NT2/D1 (cell line): Measurements from ENCODE around the gene CCDC184.

ENCODE experiments used
- DNase-seq: peaks from one replicate; pipeline ENCODE4 v3.0.0-alpha.2; 2011; ENCODE audit warnings: low read depth, low spot score
- H3K27me3 ChIP-seq: 2 replicates; pipeline ENCODE4 v1.6.0; 2011; ENCODE audit warnings: mild to moderate bottlenecking; ENCODE audit not compliant: insufficient read length, insufficient read depth
- H3K36me3 ChIP-seq: 2 replicates; pipeline ENCODE4 v1.6.1; 2011; ENCODE audit warnings: mild to moderate bottlenecking, low read length, mixed read lengths; ENCODE audit not compliant: insufficient read depth, insufficient read length
- H3K4me1 ChIP-seq: 2 replicates; pipeline ENCODE4 v1.5.1; 2011; ENCODE audit not compliant: insufficient read depth, insufficient read length
- H3K4me3 ChIP-seq: 2 replicates; pipeline ENCODE4 v1.5.1; 2011; ENCODE audit warnings: low read depth; ENCODE audit not compliant: insufficient read length
- H3K9ac ChIP-seq: 2 replicates; pipeline ENCODE4 v1.6.0; 2011; ENCODE audit warnings: low read depth; ENCODE audit not compliant: insufficient read length
- H3K9me3 ChIP-seq: 2 replicates; pipeline ENCODE4 v1.5.1; 2011; ENCODE audit warnings: mild to moderate bottlenecking, low read length; ENCODE audit not compliant: insufficient read depth
- SUZ12 ChIP-seq: IDR thresholded peaks from 2 replicates; pipeline ENCODE4 v1.6.1; 2011; ENCODE audit not compliant: insufficient read length, insufficient read depth; ENCODE audit errors: extremely low read depth
- YY1 ChIP-seq: IDR thresholded peaks from 2 replicates; pipeline ENCODE4 v1.6.1; 2011; ENCODE audit not compliant: insufficient read length, insufficient read depth
- ZNF274 ChIP-seq: IDR thresholded peaks from 2 replicates; pipeline ENCODE4 v1.6.1; 2011; ENCODE audit warnings: mild to moderate bottlenecking, low read depth, low read length

The CCDC184 gene

GRCh38 chr12:48165089-48165981, 18.1 kb upstream of the CCDC184 start:
- H3K4me3 ChIP-seq: no peak overlapping the region
- no peaks in the 10 kb centered on the region for H3K4me1 ChIP-seq
- TF ChIP-seq SUZ12: no peak
- TF ChIP-seq YY1: no peak
- TF ChIP-seq ZNF274: no peak
- no peak overlapping the region for H3K9ac ChIP-seq
- no peaks in the 10 kb centered on the region for H3K27me3 ChIP-seq
- H3K36me3 ChIP-seq: no peaks in the 10 kb centered on the region
- H3K9me3 ChIP-seq: no peaks in the 10 kb centered on the region
- DNase-seq: peak; percentile 52

- Histone ChIP-seq H3K9me3 (no peaks in the 10 kb centered on the region), H3K27me3 (no peaks in the 10 kb centered on the region), H3K36me3 (no peaks in the 10 kb centered on the region), H3K9ac (no peak overlapping the region), H3K4me3 (no peak overlapping the region), H3K4me1 (no peaks in the 10 kb centered on the region)
- TF ChIP-seq SUZ12: no peak
- no peak for TF ChIP-seq YY1
- TF ChIP-seq ZNF274: no peak
- no peak for DNase-seq
Observed at GRCh38 chr12:48169011-48169410, 14.4 kb upstream of the CCDC184 start.

GRCh38 chr12:48175613-48176416, 7.6 kb upstream of the CCDC184 start:
- TF ChIP-seq YY1 (no peak), SUZ12 (no peak)
- Histone ChIP-seq H3K4me3 (no peak overlapping the region), H3K4me1 (no peaks in the 10 kb centered on the region), H3K9ac (no peak overlapping the region), H3K36me3 (no peaks in the 10 kb centered on the region), H3K9me3 (no peaks in the 10 kb centered on the region), H3K27me3 (peaks cover 9% of the 10 kb centered on the region)
- no peak for DNase-seq

- no peak overlapping the region for H3K4me3 ChIP-seq
- TF ChIP-seq YY1 (no peak), SUZ12 (no peak), ZNF274 (no peak)
- H3K36me3 ChIP-seq: no peaks in the 10 kb centered on the region
- no peaks in the 10 kb centered on the region for H3K4me1 ChIP-seq
- no peaks in the 10 kb centered on the region for H3K9me3 ChIP-seq
- peaks cover 14% of the 10 kb centered on the region for H3K27me3 ChIP-seq
- no peak overlapping the region for H3K9ac ChIP-seq
- no peak for DNase-seq
Observed at GRCh38 chr12:48176417-48176751, 7.1 kb upstream of the CCDC184 start.

GRCh38 chr12:48177982-48178381, 5.5 kb upstream of the CCDC184 start:
- Histone ChIP-seq H3K36me3 (no peaks in the 10 kb centered on the region), H3K4me1 (no peaks in the 10 kb centered on the region), H3K9me3 (no peaks in the 10 kb centered on the region), H3K27me3 (peaks cover 27% of the 10 kb centered on the region), H3K4me3 (no peak overlapping the region), H3K9ac (no peak overlapping the region)
- TF ChIP-seq SUZ12: no peak
- no peak for TF ChIP-seq ZNF274
- no peak for TF ChIP-seq YY1
- DNase-seq: no peak

GRCh38 chr12:48179466-48179865, 4.0 kb upstream of the CCDC184 start:
- no peaks in the 10 kb centered on the region for H3K36me3 ChIP-seq
- no peaks in the 10 kb centered on the region for H3K9me3 ChIP-seq
- peaks cover 3% of the 10 kb centered on the region for H3K4me1 ChIP-seq
- H3K9ac ChIP-seq: no peak overlapping the region
- H3K27me3 ChIP-seq: peaks cover 38% of the 10 kb centered on the region
- TF ChIP-seq YY1 (no peak), SUZ12 (no peak), ZNF274 (no peak)
- no peak overlapping the region for H3K4me3 ChIP-seq
- no peak for DNase-seq

- Histone ChIP-seq H3K27me3 (peaks cover 48% of the 10 kb centered on the region), H3K4me3 (no peak overlapping the region), H3K36me3 (no peaks in the 10 kb centered on the region), H3K4me1 (peaks cover 5% of the 10 kb centered on the region), H3K9ac (no peak overlapping the region), H3K9me3 (no peaks in the 10 kb centered on the region)
- TF ChIP-seq ZNF274 (no peak), SUZ12 (no peak), YY1 (no peak)
- no peak for DNase-seq
Observed at GRCh38 chr12:48180424-48180823, 3.0 kb upstream of the CCDC184 start.
